HG02678 (cell line): ENCODE measurements around the gene HES7.
"Not testable (repeated sequence)": the region's sequence is repeated elsewhere in the genome, so short reads cannot be mapped to it uniquely, and the experiment has no call there.

ENCODE experiments used
- ATAC-seq: cut with Tn5 transposase; IDR thresholded peaks from one replicate; pipeline ENCODE4 v1.9.1; 2021; ENCODE audit warnings: mild to moderate bottlenecking, moderate library complexity; ENCODE audit not compliant: unreplicated experiment

HES7 gene

DNA sequence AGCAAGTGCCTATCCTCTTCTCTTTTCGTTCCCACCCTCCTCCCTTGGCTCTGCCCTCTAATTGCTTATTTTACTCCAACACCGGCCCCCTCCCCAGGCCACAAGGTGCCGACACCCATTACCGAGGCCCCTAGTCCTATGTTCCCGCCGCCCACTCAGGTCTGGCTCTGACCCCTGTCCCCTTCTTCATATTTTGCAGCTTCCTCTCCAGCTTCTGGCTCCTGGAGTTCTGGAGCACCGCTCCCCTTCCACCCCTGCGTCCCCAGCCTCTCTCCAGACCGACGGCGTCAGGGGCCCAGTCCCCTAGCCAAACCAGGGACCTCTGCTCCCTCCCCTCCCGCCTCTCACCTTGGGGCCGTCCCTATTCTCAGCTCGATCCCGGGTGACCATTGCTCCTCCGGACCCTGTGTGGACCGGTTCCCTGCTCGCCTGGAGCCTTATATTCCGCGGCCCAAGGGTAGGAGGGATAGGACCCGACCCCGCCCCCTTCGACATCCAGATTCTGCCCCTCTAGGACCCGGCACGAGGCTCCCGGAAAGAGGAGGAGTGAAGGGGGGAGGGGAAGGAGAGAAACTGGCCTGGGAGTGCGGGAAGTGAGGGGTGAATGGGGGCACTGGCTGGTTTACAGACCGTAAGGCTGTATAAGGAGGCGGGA, at the start of gene HES7:
TSS of gene HES7 (minus strand) at position 412 of the 655 bp plus-strand sequence. CDS start at position 390, 22 bp downstream.
- no peak for ATAC-seq

DNA sequence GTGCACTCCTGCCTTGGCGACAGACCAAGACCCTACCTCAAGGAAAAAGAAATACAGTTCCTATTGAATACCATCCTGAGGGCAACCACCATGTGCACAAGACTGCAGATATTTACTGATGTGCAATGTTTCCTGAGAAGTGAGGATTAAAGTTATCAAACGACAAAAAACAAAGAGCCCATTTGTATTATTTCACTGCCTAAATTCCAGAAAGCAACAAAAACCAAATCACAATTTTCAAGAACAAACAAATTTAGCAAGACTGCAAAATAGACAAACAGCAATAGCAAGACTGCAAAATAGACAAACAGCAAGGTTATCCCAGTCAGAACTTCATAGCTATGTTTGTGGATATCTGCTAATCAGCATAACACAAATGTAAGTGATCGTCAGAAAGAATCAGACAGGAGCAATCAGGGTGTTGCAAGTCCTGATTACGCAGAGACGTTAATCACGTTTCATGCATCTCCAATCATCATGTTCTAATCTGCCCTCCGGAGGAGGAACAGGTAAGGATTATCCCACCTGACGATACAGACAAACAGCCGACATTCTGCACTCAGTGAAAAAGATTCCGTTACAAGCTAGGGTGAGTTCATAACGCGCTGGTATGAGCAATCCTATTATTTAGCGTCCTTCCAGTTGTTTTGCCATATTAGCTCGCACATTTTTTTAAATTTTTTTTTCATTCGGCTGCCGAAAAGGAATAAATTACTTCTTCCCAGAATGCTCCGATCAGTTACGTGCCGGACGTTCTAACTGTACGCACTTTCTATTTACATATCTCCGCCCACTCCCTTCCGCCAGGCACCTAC, 49.4 kb upstream of the HES7 start:
- ATAC-seq: peak; percentile 70

DNA sequence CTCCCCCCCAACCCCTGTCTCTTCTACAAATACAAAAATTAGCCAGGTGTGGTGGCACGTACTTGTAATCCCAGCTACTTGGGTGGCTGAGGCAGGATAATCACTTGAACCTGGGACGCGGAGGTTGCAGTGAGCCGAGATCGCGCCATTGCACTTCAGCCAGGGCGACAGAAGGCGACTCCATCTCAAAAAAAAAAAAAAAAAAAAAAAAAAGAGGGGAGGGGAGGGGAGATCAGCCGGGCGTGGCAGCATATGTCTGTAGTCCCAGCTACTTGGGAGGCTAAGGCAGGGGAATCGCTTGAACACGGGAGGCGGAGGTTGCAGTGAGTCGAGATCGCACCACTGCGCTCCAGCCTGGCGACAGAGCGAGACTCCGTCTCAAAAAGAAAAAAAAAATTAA, 46.3 kb upstream of the HES7 start:
- ATAC-seq: not testable (repeated sequence)

DNA sequence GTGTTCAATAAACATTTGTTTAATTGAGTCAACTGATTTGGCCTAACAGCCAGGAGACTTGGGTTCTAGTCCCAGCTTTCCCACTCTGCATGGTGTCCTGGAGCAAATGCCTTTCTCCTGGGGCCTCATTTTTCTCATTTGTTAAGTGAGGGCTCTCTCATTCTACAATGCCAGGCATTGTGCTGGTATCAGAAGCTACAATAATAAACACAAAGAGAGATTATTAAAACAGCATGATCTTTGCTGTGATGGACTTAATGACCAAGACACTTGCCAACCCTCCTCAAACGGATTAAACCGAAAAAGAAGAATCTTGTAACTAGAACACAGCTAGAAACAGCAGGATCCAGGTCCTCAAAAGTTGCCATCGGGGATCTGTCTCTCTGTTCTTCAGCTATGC, 43.6 kb upstream of the HES7 start:
- no peak for ATAC-seq

DNA sequence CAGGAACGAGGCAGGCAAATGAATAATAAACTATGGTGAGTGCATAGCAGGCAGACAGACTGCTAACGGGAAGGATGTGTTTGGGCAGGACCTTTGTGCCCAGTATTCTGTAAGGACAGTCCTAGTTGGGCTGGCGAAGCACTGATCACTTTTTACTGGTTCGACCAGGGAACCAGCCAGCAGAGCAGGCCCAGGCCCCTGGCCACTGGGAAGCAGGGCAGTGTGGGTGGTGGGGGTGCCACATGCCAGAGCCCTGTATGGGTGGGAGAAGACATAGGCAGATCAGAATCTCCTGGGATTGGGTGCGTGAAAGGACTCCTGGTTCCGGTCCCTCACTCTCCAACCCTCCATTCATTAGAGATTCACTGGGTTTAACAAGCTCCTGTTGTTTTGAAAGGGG, 42.8 kb upstream of the HES7 start:
- no peak for ATAC-seq

DNA sequence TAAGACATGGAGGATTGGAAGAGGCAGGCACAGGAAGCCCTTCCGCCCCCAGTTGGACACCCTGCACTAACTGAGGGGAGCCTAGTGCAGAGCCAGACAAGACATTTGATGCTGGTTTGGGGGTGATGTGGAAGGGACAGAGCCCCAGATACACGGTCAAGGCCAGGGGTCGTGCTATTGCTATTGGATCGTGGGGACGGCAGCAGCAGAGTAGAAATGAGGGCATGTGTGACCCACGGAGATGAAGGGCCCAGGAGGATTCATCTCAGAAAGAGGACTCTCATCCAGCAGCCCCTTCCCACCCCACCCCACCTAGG, 40.9 kb upstream of the HES7 start:
- no peak for ATAC-seq

DNA sequence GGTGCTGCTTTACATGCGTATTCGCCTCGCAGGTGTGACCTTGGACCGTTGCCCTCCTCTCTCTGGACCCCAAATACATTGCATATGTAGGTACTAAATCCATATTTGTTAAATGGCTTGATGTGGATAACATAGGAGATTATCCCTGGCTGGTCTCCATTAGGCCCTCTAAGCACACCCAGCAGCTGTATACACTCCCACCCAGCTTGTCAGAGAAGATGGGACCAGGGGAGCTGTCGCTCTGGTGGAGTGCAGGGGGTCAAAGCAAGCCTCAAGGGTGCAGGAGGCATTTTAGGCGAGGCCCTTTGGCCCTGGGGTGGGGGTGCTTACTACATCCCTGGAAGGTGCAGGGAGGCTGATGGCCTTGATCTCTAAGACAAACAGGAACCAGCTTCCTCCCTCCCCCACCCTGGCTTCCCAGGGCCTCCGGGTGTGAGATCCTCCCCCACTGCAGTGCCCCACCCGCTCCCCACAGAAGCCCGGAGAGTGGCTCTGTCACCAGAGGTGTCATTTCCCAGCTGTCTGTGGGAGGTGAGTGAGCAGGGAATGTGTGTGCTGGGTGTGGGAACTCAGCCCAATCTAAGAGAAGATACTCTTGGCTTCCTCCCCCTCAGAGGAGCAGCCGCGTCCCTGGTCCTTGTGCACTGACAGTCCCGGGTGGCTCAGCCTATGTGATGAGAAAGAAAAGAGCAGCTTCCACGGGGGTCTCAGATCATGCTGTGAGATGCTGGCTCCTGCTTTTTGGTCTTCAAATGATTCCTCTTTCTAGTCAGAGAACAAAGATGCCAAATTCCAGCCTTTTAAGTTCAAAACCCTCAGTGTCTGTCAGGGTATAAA, 40.3 kb upstream of the HES7 start:
- ATAC-seq: no peak

DNA sequence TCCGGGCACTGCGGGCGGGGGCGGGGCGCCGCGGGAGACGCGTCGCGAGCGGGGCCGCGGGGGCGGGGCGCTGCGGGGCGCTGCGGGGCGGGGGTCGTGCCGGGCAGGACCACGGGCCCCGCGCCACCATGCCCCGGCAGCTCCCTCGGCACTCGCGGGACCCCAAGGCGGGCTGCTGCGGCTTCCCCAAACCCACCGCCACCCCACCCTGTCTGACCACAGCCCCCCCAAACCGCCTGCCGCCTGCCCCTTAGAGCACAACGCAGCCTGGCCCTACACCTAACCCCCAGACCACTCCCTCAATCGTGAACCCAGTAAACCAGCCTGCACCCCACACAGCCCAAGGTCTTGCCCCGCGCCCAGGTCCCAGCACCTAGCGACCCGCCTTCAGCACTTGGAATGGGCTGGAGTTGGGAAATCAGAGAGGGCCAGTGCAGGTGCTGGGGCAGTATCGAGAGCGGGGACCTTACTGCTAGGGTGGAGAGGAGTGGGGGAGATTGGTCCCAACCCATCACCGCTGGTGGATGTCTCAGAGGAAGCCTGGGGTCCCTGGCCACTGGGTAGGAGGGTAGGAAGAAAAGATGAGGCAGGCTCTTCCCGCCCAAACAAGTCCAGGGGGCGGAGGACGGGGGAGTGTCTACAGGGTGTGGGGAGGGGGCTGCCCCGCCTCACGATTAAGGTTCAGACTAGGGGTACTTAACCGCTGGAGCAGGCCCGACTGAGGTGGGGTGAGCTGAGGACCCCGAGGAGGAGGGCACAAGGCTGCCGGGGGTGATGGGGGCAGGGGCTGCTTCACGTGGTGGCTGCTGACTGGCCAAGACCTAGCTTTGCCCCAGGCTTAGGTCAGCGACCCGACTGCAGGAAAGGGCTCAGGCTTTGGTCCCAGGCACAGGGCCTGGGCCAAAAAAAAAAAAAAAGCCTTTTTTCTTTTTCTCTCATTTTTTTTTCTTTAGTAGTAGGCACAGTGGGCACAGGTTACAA, 39.4 kb upstream of the HES7 start:
- ATAC-seq: no peak

DNA sequence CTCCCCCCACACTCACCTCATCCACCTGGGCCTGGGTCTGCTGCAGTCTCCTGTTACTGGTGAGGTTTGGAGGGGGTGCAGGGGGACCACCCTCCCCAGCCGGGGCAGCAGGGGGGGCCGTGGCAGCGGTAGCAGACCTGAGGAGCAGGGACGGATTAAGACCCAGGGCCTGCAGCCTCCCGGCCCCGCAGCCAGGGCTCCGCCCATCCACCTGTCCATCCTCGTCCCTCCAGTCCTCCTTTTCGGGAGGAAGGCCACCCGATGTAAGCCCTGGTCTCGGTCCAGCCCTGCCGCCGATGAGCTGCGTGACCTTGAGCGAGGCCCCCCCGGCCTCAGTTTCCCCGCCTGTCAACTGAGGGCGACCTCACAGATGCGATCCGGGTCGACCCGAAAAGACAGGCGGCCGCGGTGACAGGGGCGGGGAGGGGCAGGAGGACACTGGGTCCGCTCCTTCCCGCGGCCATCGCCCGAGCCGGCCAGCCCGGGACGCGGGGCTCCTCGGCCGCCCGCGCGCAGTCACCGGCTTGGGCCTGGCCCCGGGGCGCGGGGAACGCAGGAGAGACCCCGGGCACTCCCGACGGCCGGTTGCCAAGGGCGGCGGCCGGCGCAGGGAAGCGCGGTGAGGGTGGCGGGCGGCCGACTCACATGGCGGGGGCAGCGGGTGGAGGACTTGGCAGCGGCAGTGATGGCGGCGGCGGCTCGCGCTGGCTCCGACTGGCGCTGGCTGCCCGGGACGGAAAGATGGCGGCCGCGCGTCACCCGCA, 38.5 kb upstream of the HES7 start, which contains the start of gene VAMP2:
TSS of gene VAMP2 (minus strand) at position 716 of the 764 bp plus-strand sequence. CDS start at position 647, 69 bp downstream.
- peak; percentile 53 for ATAC-seq

DNA sequence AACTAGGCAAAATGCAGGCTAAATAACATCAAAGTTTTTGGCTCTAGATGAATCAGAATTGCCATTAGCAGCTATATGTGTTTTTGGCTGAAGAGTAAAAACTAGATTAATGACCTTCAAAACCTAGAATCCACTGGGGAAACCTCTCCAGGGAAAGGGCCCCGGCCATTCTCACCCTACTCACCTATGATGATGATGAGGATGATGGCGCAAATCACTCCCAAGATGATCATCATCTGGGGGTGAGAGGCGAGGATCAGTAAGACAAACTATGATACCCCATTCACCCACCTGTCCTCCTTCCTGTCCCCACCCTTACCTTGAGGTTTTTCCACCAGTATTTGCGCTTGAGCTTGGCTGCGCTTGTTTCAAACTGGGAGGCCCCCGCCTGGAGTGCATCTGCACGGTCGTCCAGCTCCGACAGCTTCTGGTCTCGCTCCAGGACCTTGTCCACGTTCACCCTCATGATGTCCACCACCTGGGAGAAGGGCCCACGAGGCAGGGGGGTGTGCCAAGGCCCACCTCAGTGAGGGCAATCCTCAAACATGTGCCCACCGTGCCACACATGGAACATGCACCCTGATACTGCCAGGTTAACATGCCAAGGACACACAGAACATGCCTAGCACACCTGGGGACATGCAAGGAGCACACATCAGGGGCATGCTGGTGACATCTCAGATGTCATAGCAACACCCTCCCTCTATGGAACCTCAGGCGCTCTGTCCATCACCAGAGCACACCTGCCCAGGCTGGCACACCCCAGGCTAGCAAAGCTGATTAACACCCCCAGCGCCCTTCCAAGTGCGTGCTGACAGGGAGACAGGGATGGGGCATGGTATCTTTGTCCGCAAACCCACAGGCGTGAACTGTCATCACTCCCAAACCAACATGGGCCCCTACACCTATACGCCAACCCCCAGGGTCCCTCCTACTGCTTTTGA, 37.7 kb upstream of the HES7 start:
- no peak for ATAC-seq

DNA sequence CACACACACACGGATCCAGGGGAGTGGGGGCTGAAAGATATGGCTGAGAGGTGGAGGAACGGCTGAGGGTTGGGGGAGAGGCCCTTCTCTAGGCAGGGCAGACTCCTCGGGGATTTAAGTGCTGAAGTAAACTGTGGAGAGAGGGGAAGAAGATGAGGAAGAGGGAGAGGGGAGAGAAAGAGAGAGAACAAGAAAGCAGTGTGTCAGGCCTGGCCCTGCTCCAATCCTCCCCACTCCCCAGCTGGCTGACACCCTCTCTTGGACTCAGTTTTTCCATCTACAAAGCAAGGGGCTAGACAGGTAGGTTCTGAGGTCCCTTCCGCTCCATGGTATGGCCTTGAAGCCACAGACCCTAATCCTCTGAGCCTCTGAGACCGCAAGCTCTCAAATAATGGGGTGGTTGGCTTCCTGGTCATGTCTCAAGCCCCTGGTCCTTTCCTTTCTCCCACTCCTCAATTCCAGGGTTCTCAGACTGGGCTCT, 36.9 kb upstream of the HES7 start:
- no peak for ATAC-seq

DNA sequence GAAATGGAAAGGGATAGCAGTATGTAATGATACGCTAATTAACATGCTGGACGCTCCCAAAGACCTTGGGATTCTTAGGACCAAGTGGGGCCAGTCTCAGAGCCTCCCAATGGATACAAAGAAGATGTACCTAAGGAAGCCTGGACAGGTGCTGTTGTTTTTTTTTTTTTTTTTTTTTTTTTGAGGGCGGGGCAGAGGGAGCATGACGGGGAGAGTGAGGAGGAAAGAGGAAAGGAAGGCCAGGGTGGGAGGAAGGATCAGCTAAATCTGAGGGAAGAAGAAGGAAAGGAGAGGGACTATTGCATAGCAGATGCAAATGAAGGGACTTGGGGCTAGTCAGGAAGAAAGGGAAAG, 36.3 kb upstream of the HES7 start:
- ATAC-seq: no peak

DNA sequence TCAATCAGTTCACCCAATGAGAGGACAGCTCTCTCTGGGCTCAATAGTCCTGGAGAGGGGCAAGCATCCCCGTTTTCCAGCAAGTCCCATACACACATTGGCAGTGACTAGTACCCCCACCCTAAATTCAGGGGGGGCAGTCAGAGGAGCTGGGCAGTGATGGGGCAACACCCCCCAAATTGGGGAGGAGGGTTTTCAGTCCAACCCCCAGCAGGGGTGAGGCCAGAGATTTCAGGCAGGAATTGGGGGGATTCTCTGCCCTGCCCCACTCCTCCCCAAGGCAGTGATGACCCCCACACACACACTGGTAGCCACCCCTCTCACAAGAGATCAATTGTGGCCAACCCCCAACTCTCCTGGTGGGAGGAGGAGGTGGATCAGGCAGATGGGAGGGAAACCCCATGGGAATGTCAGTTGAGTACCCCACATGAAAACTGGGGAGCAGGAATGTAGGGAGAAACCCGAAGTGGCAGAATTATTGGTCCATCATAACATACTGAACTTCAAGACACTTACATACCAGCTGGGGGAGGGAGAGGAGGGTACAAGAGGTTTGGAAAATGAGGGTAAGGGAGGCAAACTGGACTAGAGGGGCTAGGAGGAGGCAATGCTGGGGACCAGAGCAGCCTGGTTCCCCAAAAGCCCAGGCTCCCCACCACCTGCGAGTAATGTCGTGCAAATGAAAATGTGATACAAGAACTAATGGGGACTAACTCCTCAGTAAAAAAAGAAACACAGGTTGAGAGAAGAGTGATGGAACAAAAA, 35.7 kb upstream of the HES7 start:
- no peak for ATAC-seq

DNA sequence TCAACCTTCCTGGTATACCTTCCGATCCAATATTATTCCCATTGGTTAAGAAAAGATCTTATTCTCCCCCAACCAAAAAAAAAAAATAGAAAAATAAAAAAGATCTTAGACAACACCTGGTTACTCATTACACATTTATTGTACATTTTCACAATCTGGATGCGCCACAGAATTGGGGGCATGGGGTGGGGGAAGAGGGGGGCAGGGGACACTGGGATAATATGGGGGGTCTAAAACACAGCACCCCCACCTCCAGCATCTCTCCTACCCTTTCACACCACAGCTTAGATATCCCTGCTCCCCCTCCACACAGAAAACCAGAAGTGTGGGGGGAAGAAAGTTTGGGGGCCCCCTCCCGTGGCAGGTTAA, 35.1 kb upstream of the HES7 start:
- no peak for ATAC-seq

DNA sequence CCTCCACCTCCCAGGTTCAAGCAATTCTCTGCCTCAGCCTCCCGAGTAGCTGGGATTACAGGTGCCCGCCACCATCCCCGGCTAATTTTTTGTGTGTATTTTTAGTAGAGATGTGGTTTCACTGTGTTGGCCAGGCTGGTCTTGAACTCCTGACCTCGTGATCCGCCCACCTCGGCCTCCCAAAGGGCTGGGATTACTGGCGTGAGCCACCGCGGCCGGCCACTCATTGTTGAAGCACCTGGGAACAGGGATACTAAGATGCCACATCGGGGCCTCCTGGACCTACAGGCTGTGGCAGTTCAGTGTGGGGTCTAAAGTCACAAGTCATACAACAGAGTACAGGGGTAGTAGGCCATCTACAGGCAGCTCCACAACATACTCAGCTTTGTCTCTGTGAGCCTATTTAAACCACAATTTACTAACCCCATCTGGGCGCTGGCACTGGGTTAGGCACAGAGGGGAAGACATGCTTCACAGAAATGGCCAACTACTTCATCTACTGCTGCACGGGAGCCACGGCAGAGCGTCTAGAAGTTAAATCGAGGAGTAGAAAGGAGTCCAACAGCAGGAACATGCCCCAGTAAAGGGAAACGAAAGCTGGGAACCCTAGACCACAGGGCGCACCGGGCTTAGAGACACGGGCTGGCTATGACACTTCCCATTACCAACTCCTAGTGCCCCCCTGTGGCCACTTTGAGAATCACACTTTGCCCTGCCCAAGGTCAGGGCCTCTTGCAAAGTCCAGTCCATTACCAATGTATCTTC, 34.5 kb upstream of the HES7 start:
- no peak for ATAC-seq

DNA sequence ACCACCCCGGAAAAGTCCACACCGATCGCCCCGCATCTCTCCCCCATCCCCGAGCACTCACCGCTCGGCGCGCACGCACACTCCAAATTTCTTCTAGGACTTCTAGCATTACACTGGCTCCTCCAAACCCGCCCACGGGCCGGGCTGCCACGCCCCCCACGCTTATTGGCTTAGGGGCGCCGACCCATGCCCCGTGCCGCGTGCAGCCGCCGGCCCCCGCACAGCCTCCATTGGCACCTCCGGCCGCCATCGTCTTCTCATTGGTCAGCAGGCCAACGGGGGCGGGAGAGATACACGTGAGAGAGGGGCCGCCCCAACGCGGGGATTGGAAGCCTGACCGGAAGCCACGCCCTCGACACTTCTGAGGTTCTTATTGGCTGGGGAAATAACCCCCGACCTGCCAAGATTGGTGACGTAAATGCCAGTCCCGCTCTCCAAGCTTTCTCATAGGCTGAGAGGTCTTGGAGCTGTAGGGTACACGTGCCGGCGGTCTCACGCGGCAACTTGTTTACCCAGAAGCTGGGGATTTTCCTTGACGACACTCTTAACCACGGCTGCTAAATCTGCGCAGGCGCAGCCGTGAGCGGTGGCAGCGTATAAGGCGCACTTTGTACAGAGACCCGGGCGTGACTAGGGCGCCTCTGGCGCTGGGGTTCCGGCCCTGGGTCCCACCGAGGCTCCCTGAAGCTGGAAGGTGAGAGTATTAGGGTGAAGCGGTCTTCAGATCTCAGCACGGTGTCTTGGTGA, 32.5 kb upstream of the HES7 start:
- peak; percentile 82 for ATAC-seq

DNA sequence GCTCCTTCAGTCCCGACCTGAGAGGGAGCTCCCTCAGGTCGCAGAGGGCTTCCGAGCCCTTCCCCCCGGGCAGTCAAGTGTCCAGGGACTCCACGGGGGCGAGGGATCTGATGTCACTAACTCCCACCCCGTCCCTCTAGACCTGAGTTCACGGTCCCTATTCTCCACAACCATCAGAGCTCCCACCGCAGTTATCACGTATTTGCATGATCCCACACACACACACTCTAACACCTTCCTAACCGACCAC, 32.0 kb upstream of the HES7 start:
- no peak for ATAC-seq
